ENCODE data around the gene FADS2.

FADS2 gene

DNA sequence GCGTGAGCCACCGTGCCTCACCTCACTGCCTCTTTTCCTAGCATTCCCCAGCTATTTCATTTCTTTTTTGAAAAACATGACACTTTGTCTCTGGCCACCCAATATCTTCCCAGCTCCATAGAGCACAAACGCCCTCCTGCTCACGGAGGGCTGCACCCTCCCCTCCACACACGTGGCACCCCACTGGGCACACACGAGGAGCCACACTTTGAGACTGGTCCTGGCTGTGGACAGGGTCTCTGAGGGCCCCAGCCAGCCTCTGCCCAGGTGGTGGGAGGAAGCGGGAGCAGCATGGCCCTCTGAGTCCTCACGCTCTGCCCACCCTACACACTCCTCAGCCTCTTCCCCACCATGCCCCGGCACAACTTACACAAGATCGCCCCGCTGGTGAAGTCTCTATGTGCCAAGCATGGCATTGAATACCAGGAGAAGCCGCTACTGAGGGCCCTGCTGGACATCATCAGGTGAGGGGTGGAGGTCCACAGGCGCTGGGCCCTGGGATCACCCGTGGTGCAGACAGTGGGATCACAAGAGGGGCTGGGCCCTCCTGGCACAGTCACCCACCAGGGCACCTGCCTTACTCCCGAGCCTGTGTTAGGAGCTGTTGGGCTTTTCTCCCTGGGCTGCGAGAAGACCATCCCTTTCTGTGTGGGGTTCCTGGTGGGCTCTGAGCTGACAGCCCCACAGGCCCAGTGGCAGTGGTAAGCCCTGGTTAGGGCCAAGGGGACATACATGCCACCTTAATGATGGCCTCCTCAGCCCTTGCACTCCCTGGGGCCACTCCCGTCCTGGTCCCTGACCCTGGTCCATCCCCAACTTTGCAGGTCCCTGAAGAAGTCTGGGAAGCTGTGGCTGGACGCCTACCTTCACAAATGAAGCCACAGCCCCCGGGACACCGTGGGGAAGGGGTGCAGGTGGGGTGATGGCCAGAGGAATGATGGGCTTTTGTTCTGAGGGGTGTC, 37.0 kb downstream of the FADS2 start:
- TF ChIP-seq, protein P1, sequence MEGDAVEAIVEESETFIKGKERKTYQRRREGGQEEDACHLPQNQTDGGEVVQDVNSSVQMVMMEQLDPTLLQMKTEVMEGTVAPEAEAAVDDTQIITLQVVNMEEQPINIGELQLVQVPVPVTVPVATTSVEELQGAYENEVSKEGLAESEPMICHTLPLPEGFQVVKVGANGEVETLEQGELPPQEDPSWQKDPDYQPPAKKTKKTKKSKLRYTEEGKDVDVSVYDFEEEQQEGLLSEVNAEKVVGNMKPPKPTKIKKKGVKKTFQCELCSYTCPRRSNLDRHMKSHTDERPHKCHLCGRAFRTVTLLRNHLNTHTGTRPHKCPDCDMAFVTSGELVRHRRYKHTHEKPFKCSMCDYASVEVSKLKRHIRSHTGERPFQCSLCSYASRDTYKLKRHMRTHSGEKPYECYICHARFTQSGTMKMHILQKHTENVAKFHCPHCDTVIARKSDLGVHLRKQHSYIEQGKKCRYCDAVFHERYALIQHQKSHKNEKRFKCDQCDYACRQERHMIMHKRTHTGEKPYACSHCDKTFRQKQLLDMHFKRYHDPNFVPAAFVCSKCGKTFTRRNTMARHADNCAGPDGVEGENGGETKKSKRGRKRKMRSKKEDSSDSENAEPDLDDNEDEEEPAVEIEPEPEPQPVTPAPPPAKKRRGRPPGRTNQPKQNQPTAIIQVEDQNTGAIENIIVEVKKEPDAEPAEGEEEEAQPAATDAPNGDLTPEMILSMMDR (IDR thresholded peaks at IDR 0.05; ENCODE audit: insufficient read depth, low read length): no peak
- TF ChIP-seq REST (IDR thresholded peaks at IDR 0.05; ENCODE audit: insufficient replicate concordance, low read depth) (no peak), GABPA (IDR thresholded peaks at IDR 0.05; ENCODE audit: low read depth) (no peak), SPI1 (IDR thresholded peaks at IDR 0.05; ENCODE audit: borderline replicate concordance, low read depth) (no peak), POLR2AphosphoS5 (IDR thresholded peaks at IDR 0.05; ENCODE audit: low read depth) (no peak)
- no peak for DNase-seq (ENCODE audit: low read depth in 1 of 2, low spot score in 1 of 2)
- Histone ChIP-seq H3K27ac (replicated peaks) (no peak overlapping the region), H3K27me3 (ENCODE audit: insufficient read depth, poor library complexity, severe bottlenecking) (no peaks in the 10 kb centered on the region), H3K4me3 (replicated peaks; ENCODE audit: insufficient read depth, low read length) (no peak overlapping the region)

DNA sequence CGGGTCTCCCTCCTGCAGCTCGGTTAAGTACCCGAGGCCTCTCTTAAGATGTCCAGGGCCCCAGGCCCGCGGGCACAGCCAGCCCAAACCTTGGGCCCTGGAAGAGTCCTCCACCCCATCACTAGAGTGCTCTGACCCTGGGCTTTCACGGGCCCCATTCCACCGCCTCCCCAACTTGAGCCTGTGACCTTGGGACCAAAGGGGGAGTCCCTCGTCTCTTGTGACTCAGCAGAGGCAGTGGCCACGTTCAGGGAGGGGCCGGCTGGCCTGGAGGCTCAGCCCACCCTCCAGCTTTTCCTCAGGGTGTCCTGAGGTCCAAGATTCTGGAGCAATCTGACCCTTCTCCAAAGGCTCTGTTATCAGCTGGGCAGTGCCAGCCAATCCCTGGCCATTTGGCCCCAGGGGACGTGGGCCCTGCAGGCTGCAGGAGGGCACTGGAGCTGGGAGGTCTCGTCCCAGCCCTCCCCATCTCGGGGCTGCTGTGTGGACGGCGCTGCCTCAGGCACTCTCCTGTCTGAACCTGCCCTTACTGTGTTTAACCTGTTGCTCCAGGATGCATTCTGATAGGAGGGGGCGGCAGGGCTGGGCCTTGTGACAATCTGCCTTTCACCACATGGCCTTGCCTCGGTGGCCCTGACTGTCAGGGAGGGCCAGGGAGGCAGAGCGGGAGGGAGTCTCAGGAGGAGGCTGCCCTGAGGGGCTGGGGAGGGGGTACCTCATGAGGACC, 38.3 kb downstream of the FADS2 start:
- Histone ChIP-seq H3K27ac (replicated peaks) (no peak overlapping the region), H3K27me3 (ENCODE audit: insufficient read depth, poor library complexity, severe bottlenecking) (peaks cover 2% of the 10 kb centered on the region), H3K4me3 (replicated peaks; ENCODE audit: insufficient read depth, low read length) (no peak overlapping the region)
- TF ChIP-seq POLR2AphosphoS5 (IDR thresholded peaks at IDR 0.05; ENCODE audit: low read depth) (no peak), REST (IDR thresholded peaks at IDR 0.05; ENCODE audit: insufficient replicate concordance, low read depth) (no peak), SPI1 (IDR thresholded peaks at IDR 0.05; ENCODE audit: borderline replicate concordance, low read depth) (no peak), GABPA (IDR thresholded peaks at IDR 0.05; ENCODE audit: low read depth) (no peak)
- TF ChIP-seq, protein P1 (IDR thresholded peaks at IDR 0.05; ENCODE audit: insufficient read depth, low read length): no peak
- no peak for DNase-seq (ENCODE audit: low read depth in 1 of 2, low spot score in 1 of 2)

- no peak overlapping the region for H3K27ac ChIP-seq (replicated peaks)
- H3K4me3 ChIP-seq (replicated peaks; ENCODE audit: insufficient read depth, low read length): no peak overlapping the region
- DNase-seq (ENCODE audit: low read depth in 1 of 2, low spot score in 1 of 2): no peak
- H3K27me3 ChIP-seq (ENCODE audit: insufficient read depth, poor library complexity, severe bottlenecking): peaks cover 7% of the 10 kb centered on the region
- TF ChIP-seq SPI1 (IDR thresholded peaks at IDR 0.05; ENCODE audit: borderline replicate concordance, low read depth) (no peak), POLR2AphosphoS5 (IDR thresholded peaks at IDR 0.05; ENCODE audit: low read depth) (no peak), REST (IDR thresholded peaks at IDR 0.05; ENCODE audit: insufficient replicate concordance, low read depth) (no peak), GABPA (IDR thresholded peaks at IDR 0.05; ENCODE audit: low read depth) (no peak)
- TF ChIP-seq, protein P1 (IDR thresholded peaks at IDR 0.05; ENCODE audit: insufficient read depth, low read length): no peak
Observed at GRCh38 chr11:61866958-61867343, 38.9 kb downstream of the FADS2 start.
